HepG2 (cell line): ENCODE measurements around the gene PARD3. TPM values are rescaled to one million over a fixed set of nuclear protein-coding genes. Genes with fewer than 3 reads are reported as not detected.

Experiments used
- ATAC-seq: fragments of 200-7000 bp; cut with Tn5 transposase; 3 replicates; pipeline ENCODE4 v1.9.1; 2020; ENCODE audit warnings: mild to moderate bottlenecking, moderate library complexity
- BruUV-seq: library from RNA; stranded (reverse); fragments of 400-500 nt; replicated peaks from 2 replicates; lab custom pipeline; 2021; lab: Mats Ljungman, UMichigan
- CTCF ChIA-PET: fragments of 300-600 bp; formaldehyde crosslinking; extraction: SDS; loops from one replicate; lab custom pipeline; 2021; ENCODE audit warnings: low total read pairs, inconsistent platforms, low intra/inter-chr PET ratio; lab: Yijun Ruan, JAX
- POLR2A ChIA-PET: fragments of 350-600 bp; sonication (Branson Sonifier 250); formaldehyde crosslinking; loops from one replicate; lab custom pipeline; 2020; ENCODE audit warnings: antibody characterized with exemption, inconsistent platforms; lab: Yijun Ruan, JAX
- DNase-seq: peaks from one replicate; pipeline ENCODE4 v3.0.0-alpha.2; 2015; ENCODE audit warnings: low spot score
- FAIRE-seq: peaks from 3 replicates; lab custom pipeline; 2011; peaks lifted over from hg19 to GRCh38; lab: Jason Lieb, UNC
- H2AFZ ChIP-seq: one replicate; pipeline ENCODE4 v1.6.1; 2011; ENCODE audit warnings: low read length, inconsistent platforms
- H3K27ac ChIP-seq: fragments of 300-600 bp; 3 replicates; pipeline ENCODE4 v1.8.0; 2011; ENCODE audit warnings: mixed run types, mild to moderate bottlenecking, mixed read lengths, low read length, inconsistent platforms; ENCODE audit not compliant: insufficient read depth; ENCODE audit errors: extremely low read length
- H3K27me3 ChIP-seq, 2 experiments: fragments of 200-600 bp in 1 of 2; 2 replicates in 1 of 2; 3 replicates in 1 of 2; pipeline versions ENCODE4 v1.6.0 to v1.8.0; 2011; ENCODE audit warnings: low read length in 2 of 2, mild to moderate bottlenecking in 2 of 2, moderate library complexity in 2 of 2, inconsistent platforms in 1 of 2; ENCODE audit not compliant: insufficient read depth in 2 of 2, control insufficient read depth in 1 of 2
- H3K36me3 ChIP-seq, 2 experiments: fragments of 200-600 bp in 1 of 2; replicated peaks in 1 of 2; 2 replicates in 1 of 2; 3 replicates in 1 of 2; pipeline versions ENCODE4 v1.5.1 to v1.8.0; 2011; ENCODE audit warnings: low read length in 2 of 2, inconsistent platforms in 1 of 2; ENCODE audit not compliant: insufficient read depth in 2 of 2, control insufficient read depth in 1 of 2
- H3K4me1 ChIP-seq: 2 replicates; pipeline ENCODE4 v1.5.1; 2012; ENCODE audit warnings: low read length, inconsistent platforms; ENCODE audit not compliant: insufficient read depth
- H3K4me2 ChIP-seq: 2 replicates; pipeline ENCODE4 v1.6.0; 2011; ENCODE audit warnings: low read depth, low read length, inconsistent platforms
- H3K4me3 ChIP-seq, 3 experiments: fragments of 200-600 bp in 1 of 3; sonication (generic), shearing (Covaris generic) in 1 of 3; replicated peaks in 1 of 3; 2 replicates each; pipeline ENCODE4 v1.5.1; 2011 to 2016; ENCODE audit warnings: low read length in 3 of 3, inconsistent platforms in 2 of 3, low read depth in 2 of 3, mild to moderate bottlenecking in 2 of 3, control low read depth in 1 of 3, mixed read lengths in 1 of 3; ENCODE audit not compliant: insufficient read depth in 1 of 3
- H3K79me2 ChIP-seq: one replicate; pipeline ENCODE4 v1.6.1; 2011; ENCODE audit warnings: low read length, inconsistent platforms; ENCODE audit not compliant: insufficient read depth
- H3K9ac ChIP-seq: 2 replicates; pipeline ENCODE4 v1.6.0; 2011; ENCODE audit warnings: mild to moderate bottlenecking, low read depth, low read length, inconsistent platforms; ENCODE audit not compliant: insufficient read depth
- H3K9me3 ChIP-seq: 2 replicates; pipeline ENCODE4 v1.5.1; 2012; ENCODE audit warnings: mild to moderate bottlenecking, low read length
- H4K20me1 ChIP-seq: 2 replicates; pipeline ENCODE4 v1.6.0; 2011; ENCODE audit warnings: inconsistent platforms, mild to moderate bottlenecking, low read length, moderate library complexity; ENCODE audit not compliant: insufficient read depth
- ARID2 ChIP-seq: sonication (generic); formaldehyde crosslinking; IDR thresholded peaks from 2 replicates; pipeline ENCODE4 v1.8.1; 2022; ENCODE audit warnings: mild to moderate bottlenecking, missing genetic modification reagents, borderline replicate concordance
- ARNT ChIP-seq: fragments of 450-650 bp; IDR thresholded peaks from 2 replicates; pipeline ENCODE4 v1.6.1; 2017
- ATF3 ChIP-seq: sonication (generic); formaldehyde crosslinking; IDR thresholded peaks from 2 replicates; pipeline ENCODE4 v1.4.0; 2020; ENCODE audit warnings: missing genetic modification reagents
- BCL6 ChIP-seq: IDR thresholded peaks from 2 replicates; pipeline ENCODE4 v1.6.1; 2016; ENCODE audit warnings: missing genetic modification reagents, missing compliant biosample characterization
- CEBPG ChIP-seq: IDR thresholded peaks from 2 replicates; pipeline ENCODE4 v1.6.1; 2016
- HNRNPK ChIP-seq: fragments of 200-400 bp; formaldehyde crosslinking; IDR thresholded peaks from 2 replicates; pipeline ENCODE4 v1.6.1; 2018; ENCODE audit warnings: low read length, low read depth, moderate library complexity, mild to moderate bottlenecking; ENCODE audit not compliant: poor library complexity, severe bottlenecking
- MXI1 ChIP-seq: IDR thresholded peaks from 3 replicates; pipeline ENCODE4 v1.6.1; 2012; ENCODE audit warnings: low read depth, low read length, inconsistent platforms, borderline replicate concordance
- NCOA5 ChIP-seq: sonication (generic); formaldehyde crosslinking; IDR thresholded peaks from 2 replicates; pipeline ENCODE4 v1.4.0; 2020; ENCODE audit warnings: missing genetic modification reagents
- NFE2L1 ChIP-seq: sonication (generic); formaldehyde crosslinking; IDR thresholded peaks from 2 replicates; pipeline ENCODE4 v1.4.0; 2020; ENCODE audit warnings: missing genetic modification reagents, mild to moderate bottlenecking, borderline replicate concordance
- ZFP37 ChIP-seq: sonication (generic); formaldehyde crosslinking; IDR thresholded peaks from 2 replicates; pipeline ENCODE4 v1.4.0; 2020; ENCODE audit warnings: missing genetic modification reagents, borderline replicate concordance
- ZFP41 ChIP-seq: sonication (generic); formaldehyde crosslinking; IDR thresholded peaks from 2 replicates; pipeline ENCODE4 v1.4.0; 2020; ENCODE audit warnings: mild to moderate bottlenecking, missing genetic modification reagents, borderline replicate concordance
- ZNF460 ChIP-seq: sonication (generic); formaldehyde crosslinking; IDR thresholded peaks from 2 replicates; pipeline ENCODE4 v1.5.1; 2020; ENCODE audit warnings: missing genetic modification reagents, mild to moderate bottlenecking, borderline replicate concordance
- ZNF543 ChIP-seq: sonication (generic); formaldehyde crosslinking; IDR thresholded peaks from 2 replicates; pipeline ENCODE4 v1.4.0; 2020; ENCODE audit warnings: mild to moderate bottlenecking, missing genetic modification reagents
- ZSCAN9 ChIP-seq: IDR thresholded peaks from 2 replicates; pipeline ENCODE4 v1.6.1; 2016; ENCODE audit warnings: borderline replicate concordance
- WGBS: methylation state at CpG from one replicate; pipeline ENCODE4 v1.1.6; 2017; ENCODE audit warnings: low lambda C conversion rate; 5-methylcytosine and 5-hydroxymethylcytosine counted together
- in situ Hi-C: cut with HindIII; loops from 2 replicates; pipeline ENCODE4 v1.10.0; 2017; ENCODE audit warnings: low pct_unique_long_range_greater_than_20kb; ENCODE audit not compliant: extremely low pct_ligation_motif_present
- intact Hi-C: fragments of 100-400 bp; cut with micrococcal nuclease; formaldehyde crosslinking; loops from one replicate; pipeline ENCODE4 v1.10.0; 2022; ENCODE audit not compliant: unreplicated experiment
- polyA plus RNA-seq, 8 experiments: library from polyadenylated mRNA; depleted of rRNA in 3 of 8; stranded (reverse) in 7 of 8; unstranded in 1 of 8; fragments of >200 nt; fragmentation: Illumina TruSeq in 4 of 8; extraction: Trizol in 4 of 8; gene quantifications; 2 replicates each; pipeline versions ENCODE4 v1.2.1 to v1.2.3, GENCODE V29; 2011 to 2016; ENCODE audit warnings: low read depth in 4 of 8, missing spikeins in 1 of 8, mixed read lengths in 1 of 8; ENCODE audit not compliant: insufficient read depth in 1 of 8
- total RNA-seq, 5 experiments: library from RNA; depleted of rRNA; stranded (reverse); fragments of >200 nt; fragmentation: Illumina TruSeq; extraction: Trizol; gene quantifications; 2 replicates each; pipeline ENCODE4 v1.2.3, GENCODE V29; 2016; ENCODE audit warnings: low read depth in 1 of 5
- TF ChIP-seq, protein P1 (sequence below): sonication (generic); formaldehyde crosslinking; IDR thresholded peaks from 2 replicates; pipeline ENCODE4 v1.4.0; 2020; ENCODE audit warnings: mild to moderate bottlenecking, missing genetic modification reagents
- TF ChIP-seq, protein P2 (sequence below): sonication (generic); formaldehyde crosslinking; IDR thresholded peaks from 2 replicates; pipeline ENCODE4 v1.4.0; 2020; ENCODE audit warnings: mild to moderate bottlenecking, missing genetic modification reagents

PARD3 gene
- total and polyA plus RNA-seq, 2 of the 13 experiments (the other 11 are each of a cell fraction or from before 2014, with no cell fraction given), result 40.9 to 60.0 TPM

GRCh38 chr10:34137955-34138354 lies 677.1 kb downstream of the PARD3 start (continued):
- no peak for TF ChIP-seq MXI1
- no peak for TF ChIP-seq ARID2 (CRISPR knock-in tag)
- TF ChIP-seq ZNF543, result no peak
- TF ChIP-seq, protein P1, sequence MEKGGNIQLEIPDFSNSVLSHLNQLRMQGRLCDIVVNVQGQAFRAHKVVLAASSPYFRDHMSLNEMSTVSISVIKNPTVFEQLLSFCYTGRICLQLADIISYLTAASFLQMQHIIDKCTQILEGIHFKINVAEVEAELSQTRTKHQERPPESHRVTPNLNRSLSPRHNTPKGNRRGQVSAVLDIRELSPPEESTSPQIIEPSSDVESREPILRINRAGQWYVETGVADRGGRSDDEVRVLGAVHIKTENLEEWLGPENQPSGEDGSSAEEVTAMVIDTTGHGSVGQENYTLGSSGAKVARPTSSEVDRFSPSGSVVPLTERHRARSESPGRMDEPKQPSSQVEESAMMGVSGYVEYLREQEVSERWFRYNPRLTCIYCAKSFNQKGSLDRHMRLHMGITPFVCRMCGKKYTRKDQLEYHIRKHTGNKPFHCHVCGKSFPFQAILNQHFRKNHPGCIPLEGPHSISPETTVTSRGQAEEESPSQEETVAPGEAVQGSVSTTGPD (CRISPR knock-in tag), result no peak
- TF ChIP-seq ZFP37, result no peak
- TF ChIP-seq ZSCAN9 (CRISPR knock-in tag), result no peak

DNA sequence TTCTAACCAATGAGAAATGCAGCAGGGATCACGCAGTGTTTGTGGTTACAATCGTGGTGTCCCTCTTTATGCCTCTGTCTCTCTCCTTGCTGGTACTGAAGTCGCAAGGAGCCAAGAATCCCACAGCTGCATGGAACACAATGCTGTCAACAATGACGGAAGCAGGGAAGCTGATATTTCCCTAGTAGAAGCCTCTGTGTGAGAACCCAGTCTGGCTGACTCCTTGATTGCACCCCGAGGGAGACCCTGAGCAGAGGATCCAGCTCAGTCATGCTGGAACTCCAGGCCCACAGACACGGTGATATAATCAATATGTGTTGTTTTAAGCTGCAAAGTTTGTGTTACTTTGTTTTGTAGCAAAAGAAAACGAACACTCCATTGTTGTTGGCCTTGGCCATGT lies 677.9 kb downstream of the PARD3 start:
- intact Hi-C loops (no loop called here), in situ Hi-C loops (loop anchor here (25.0 kb wide), 1 partner anchor 500 kb away; no protein-coding TSS in a partner anchor)
- Histone ChIP-seq H3K9me3 (no peaks in the 10 kb centered on the region), H2AFZ (no peak overlapping the region), H3K79me2 (no peaks in the 10 kb centered on the region), H3K4me3 (no peak overlapping the region), H3K27me3 (no peaks in the 10 kb centered on the region), H3K4me2 (no peak overlapping the region), H3K4me1 (no peaks in the 10 kb centered on the region), H4K20me1 (no peaks in the 10 kb centered on the region), H3K36me3 (no peaks in the 10 kb centered on the region), H3K27ac (no peak overlapping the region), H3K9ac (no peak overlapping the region)
- WGBS, result 100% methylated on average over 7 of the region's 7 CpGs
- CTCF ChIA-PET, result no interaction called here
- no peak for DNase-seq
- ATAC-seq, result no peak
- POLR2A ChIA-PET, result no interaction called here
- no peak for FAIRE-seq
- no TSS peak for BruUV-seq
- no peak for TF ChIP-seq NFE2L1
- no peak for TF ChIP-seq ATF3
- no peak for TF ChIP-seq CEBPG (CRISPR knock-in tag)
- TF ChIP-seq BCL6 (CRISPR knock-in tag), result no peak
- TF ChIP-seq HNRNPK, result no peak
- no peak for TF ChIP-seq ZFP41 (CRISPR knock-in tag)
- no peak for TF ChIP-seq NCOA5 (CRISPR knock-in tag)
- no peak for TF ChIP-seq ARNT
- TF ChIP-seq, protein P2, sequence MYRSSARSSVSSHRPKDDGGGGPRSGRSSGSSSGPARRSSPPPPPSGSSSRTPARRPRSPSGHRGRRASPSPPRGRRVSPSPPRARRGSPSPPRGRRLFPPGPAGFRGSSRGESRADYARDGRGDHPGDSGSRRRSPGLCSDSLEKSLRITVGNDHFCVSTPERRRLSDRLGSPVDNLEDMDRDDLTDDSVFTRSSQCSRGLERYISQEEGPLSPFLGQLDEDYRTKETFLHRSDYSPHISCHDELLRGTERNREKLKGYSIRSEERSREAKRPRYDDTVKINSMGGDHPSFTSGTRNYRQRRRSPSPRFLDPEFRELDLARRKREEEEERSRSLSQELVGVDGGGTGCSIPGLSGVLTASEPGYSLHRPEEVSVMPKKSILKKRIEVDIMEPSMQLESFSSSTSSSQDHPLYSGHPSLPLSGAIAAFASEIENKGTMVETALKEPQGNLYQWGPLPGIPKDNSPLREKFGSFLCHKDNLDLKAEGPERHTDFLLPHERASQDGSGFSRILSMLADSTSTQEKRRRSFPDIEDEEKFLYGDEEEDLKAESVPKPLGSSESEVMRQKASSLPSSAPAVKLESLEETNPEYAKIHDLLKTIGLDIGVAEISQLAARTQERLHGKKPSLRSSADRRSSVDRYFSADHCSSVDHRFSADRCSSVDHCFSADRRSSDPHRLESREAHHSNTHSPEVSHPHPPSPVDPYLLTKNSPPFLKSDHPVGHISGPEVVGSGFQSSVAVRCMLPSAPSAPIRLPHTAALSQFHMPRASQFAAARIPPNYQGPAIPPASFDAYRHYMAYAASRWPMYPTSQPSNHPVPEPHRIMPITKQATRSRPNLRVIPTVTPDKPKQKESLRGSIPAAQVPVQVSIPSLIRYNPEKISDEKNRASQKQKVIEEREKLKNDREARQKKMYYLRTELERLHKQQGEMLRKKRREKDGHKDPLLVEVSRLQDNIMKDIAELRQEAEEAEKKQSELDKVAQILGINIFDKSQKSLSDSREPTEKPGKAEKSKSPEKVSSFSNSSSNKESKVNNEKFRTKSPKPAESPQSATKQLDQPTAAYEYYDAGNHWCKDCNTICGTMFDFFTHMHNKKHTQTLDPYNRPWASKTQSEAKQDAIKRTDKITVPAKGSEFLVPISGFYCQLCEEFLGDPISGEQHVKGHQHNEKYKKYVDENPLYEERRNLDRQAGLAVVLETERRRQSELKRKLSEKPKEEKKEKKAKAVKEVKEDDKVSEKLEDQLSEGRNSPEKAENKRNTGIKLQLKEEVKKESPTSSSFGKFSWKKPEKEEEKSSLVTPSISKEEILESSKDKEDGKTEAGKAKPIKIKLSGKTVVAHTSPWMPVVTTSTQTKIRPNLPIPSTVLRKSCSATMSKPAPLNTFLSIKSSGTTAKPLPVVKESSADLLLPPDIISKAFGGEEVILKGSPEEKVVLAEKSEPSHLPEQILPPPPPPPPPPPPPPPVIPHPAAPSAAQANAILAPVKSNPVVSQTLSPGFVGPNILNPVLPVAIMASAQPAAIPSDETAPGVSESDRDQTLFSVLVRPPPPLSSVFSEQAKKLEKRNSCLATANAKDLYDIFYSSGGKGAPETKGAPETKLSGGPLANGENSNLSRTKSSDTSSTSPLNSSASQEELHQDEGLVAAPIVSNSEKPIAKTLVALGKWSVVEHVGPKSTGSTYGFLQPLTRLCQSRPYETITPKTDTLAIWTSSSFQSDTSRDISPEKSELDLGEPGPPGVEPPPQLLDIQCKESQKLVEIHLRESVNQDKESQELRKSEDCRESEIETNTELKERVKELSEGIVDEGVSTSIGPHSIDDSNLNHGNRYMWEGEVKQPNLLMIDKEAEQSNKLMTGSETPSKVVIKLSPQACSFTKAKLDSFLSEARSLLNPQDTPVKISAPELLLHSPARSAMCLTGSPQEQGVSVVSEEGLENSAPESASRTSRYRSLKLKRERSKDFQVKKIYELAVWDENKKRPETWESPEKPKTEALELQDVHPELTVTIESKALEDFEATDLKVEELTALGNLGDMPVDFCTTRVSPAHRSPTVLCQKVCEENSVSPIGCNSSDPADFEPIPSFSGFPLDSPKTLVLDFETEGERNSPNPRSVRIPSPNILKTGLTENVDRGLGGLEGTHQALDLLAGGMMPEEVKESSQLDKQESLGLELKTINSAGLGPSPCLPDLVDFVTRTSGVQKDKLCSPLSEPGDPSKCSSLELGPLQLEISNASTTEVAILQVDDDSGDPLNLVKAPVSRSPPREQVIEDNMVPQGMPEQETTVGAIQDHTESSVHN (CRISPR knock-in tag), result no peak
- TF ChIP-seq ZNF460, result no peak
